ENCODE data around the gene CLCN7. TPM values are rescaled to one million over a fixed set of nuclear protein-coding genes. Genes with fewer than 3 reads are reported as not detected.

Gene CLCN7
- total RNA-seq, 4 donors from 2014 or later: 33.0 to 67.7 (median 39.2) TPM

- no peaks in the 10 kb centered on the region for H3K9me3 ChIP-seq
- 60 to 100% methylated on average over 1 of the region's 36 CpGs for WGBS, 2 donors (ENCODE audit: low coverage in 1 of 2)
- TF ChIP-seq POLR2AphosphoS5 (IDR thresholded peaks at IDR 0.05) (no peak), POLR2A (IDR thresholded peaks at IDR 0.05) (no peak)
- TF ChIP-seq, protein P1, sequence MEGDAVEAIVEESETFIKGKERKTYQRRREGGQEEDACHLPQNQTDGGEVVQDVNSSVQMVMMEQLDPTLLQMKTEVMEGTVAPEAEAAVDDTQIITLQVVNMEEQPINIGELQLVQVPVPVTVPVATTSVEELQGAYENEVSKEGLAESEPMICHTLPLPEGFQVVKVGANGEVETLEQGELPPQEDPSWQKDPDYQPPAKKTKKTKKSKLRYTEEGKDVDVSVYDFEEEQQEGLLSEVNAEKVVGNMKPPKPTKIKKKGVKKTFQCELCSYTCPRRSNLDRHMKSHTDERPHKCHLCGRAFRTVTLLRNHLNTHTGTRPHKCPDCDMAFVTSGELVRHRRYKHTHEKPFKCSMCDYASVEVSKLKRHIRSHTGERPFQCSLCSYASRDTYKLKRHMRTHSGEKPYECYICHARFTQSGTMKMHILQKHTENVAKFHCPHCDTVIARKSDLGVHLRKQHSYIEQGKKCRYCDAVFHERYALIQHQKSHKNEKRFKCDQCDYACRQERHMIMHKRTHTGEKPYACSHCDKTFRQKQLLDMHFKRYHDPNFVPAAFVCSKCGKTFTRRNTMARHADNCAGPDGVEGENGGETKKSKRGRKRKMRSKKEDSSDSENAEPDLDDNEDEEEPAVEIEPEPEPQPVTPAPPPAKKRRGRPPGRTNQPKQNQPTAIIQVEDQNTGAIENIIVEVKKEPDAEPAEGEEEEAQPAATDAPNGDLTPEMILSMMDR (IDR thresholded peaks at IDR 0.05): no peak
- peaks cover 0 to 10% (median under 1%) of the 10 kb centered on the region in 3 donors for H3K4me1 ChIP-seq
- no peak overlapping the region for H3K4me3 ChIP-seq
- H3K36me3 ChIP-seq: peaks cover 0 to 94% of the 10 kb centered on the region in 2 donors
- H3K27ac ChIP-seq: no peak overlapping the region
- H3K27me3 ChIP-seq: no peaks in the 10 kb centered on the region
- ATAC-seq: no peak
Observed at GRCh38 chr16:1499756-1500464, 25.1 kb upstream of the CLCN7 start.

DNA sequence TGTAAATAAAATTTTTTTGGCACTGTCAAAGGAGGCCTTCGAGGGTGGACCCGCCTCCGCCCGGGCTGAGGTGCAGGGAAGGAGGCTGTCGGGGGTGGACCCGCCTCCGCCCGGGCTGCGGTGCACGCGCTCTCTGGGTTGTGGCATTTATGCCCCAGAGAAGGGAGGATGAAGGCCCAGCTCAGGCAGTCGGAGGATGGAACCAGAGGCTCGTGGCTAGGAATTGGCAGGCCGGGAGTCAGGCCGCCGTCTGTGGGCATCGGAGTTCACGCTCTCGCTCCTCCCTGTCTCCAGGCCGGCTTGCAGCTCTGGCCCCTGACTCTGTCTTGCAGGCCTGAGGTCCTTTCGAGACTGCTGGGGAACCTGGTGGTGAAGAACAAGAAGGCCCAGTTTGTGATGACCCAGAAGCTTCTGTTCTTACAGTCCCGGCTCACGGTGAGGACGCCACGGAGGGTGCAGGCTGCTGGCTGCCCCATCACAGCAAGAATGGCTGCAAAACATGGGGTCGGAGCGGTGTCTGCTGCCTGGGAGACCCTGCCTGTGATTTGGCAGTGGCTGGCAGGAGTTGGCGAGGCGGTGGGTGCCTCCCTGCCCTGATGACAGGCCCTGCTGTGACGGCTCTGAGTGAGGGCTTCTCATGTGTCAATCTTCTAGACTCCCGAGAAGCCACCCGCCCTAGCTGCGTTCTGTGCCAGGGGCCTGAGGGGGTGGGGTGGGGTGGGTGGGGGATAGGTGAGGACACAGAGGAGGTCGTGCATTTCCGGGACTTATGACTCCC, 24.3 kb upstream of the CLCN7 start:
- 87% methylated on average over 6 of the region's 35 CpGs; no CpG with 5 or more reads in 1 of the 2 donors for WGBS, 2 donors (ENCODE audit: low coverage in 1 of 2)
- H3K9me3 ChIP-seq: no peaks in the 10 kb centered on the region
- H3K36me3 ChIP-seq: peaks cover 0 to 96% of the 10 kb centered on the region in 2 donors
- ATAC-seq: no peak
- H3K4me1 ChIP-seq: peaks cover 0 to 18% (median 8%) of the 10 kb centered on the region in 3 donors
- no peaks in the 10 kb centered on the region for H3K27me3 ChIP-seq
- no peak overlapping the region for H3K4me3 ChIP-seq
- H3K27ac ChIP-seq: no peak overlapping the region
- no peak for TF ChIP-seq POLR2A (IDR thresholded peaks at IDR 0.05)
- TF ChIP-seq, protein P1 (IDR thresholded peaks at IDR 0.05): no peak
- TF ChIP-seq POLR2AphosphoS5 (IDR thresholded peaks at IDR 0.05): no peak
- no peak for TF ChIP-seq EP300 (IDR thresholded peaks at IDR 0.05)

DNA sequence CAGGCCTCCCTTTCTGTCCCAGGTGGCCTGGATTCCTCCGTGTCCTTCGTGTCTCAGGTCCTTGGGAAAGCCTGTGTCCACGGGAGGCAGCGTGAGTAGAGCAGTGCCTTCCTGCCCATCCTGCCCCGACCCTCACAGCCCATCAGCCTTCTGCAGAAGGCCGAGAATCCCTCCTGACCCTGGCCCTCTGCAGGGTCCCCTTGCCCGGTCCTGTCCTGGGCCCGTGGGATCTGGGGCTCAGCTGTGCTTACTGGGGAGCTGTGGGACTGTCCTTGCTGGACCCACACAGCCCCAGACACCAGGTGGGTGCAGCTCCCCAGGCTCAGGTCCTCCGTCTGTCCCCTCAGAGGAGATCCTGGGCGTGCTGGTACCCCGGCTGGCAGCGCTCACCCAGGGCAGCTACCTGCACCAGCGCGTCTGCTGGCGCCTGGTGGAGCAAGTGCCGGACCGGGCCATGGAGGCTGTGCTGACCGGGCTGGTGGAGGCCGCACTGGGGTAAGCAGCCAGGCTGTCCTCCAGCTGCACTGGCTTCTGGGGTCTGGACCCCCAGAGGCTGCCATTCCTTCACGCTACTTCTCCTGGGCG, 22.3 kb upstream of the CLCN7 start:
- Histone ChIP-seq H3K4me3 (no peak overlapping the region), H3K36me3 (peaks cover 0 to 78% of the 10 kb centered on the region in 2 donors), H3K9me3 (no peaks in the 10 kb centered on the region), H3K27ac (no peak overlapping the region), H3K4me1 (peaks cover 0 to 33% (median 18%) of the 10 kb centered on the region in 3 donors), H3K27me3 (no peaks in the 10 kb centered on the region)
- TF ChIP-seq, protein P1 (IDR thresholded peaks at IDR 0.05): no peak
- no peak for TF ChIP-seq EP300 (IDR thresholded peaks at IDR 0.05)
- no peak for TF ChIP-seq POLR2AphosphoS5 (IDR thresholded peaks at IDR 0.05)
- TF ChIP-seq POLR2A (IDR thresholded peaks at IDR 0.05): no peak
- WGBS, 2 donors (ENCODE audit: low coverage in 1 of 2): 93% methylated on average over 2 of the region's 21 CpGs; no CpG with 5 or more reads in 1 of the 2 donors
- ATAC-seq: no peak

- no peak for ATAC-seq
- Histone ChIP-seq H3K4me1 (peaks cover 0 to 33% (median 18%) of the 10 kb centered on the region in 3 donors), H3K27me3 (no peaks in the 10 kb centered on the region), H3K36me3 (peaks cover 0 to 71% of the 10 kb centered on the region in 2 donors), H3K9me3 (no peaks in the 10 kb centered on the region), H3K27ac (no peak overlapping the region), H3K4me3 (no peak overlapping the region)
- WGBS, 2 donors (ENCODE audit: low coverage in 1 of 2): 83 to 94% methylated on average over 5 to 9 of the region's 25 CpGs
- TF ChIP-seq POLR2A (IDR thresholded peaks at IDR 0.05) (no peak), POLR2AphosphoS5 (IDR thresholded peaks at IDR 0.05) (no peak), EP300 (IDR thresholded peaks at IDR 0.05) (no peak)
- TF ChIP-seq, protein P1 (IDR thresholded peaks at IDR 0.05): no peak
Observed at GRCh38 chr16:1496464-1496863, 21.6 kb upstream of the CLCN7 start.

All from gastroesophageal sphincter (tissue), 4 donors.